ENCODE data around the gene ZBTB49. TPM values are rescaled to one million over a fixed set of nuclear protein-coding genes. Genes with fewer than 3 reads are reported as not detected.
"Not testable (repeated sequence)": the region's sequence is repeated elsewhere in the genome, so short reads cannot be mapped to it uniquely, and the experiment has no call there.

The ZBTB49 gene
- 1 to 10 TPM; 4.9 to 7.4 TPM for total RNA-seq
- 1 to 10 TPM; 1.4 to 4.8 TPM for polyA plus RNA-seq
- long read RNA-seq, donor 1, partial matches to known transcripts: 2 of 11 reads
- long read RNA-seq, donor 1, other reads (novel, unspliced or antisense): 8 of 11 reads
- long read RNA-seq, donor 2, partial matches to known transcripts: 0 of 3 reads
- long read RNA-seq, donor 2, other reads (novel, unspliced or antisense): 2 of 3 reads

- Histone ChIP-seq H3K36me3 (ENCODE audit: control insufficient read depth in 1 of 2, insufficient read depth in 2 of 2, low read length in 1 of 2) (peaks cover 1 to 2% of the 10 kb centered on the region in 2 donors), H3K9me3 (ENCODE audit: control insufficient read depth, low read length) (no peaks in the 10 kb centered on the region), H3K27me3 (ENCODE audit: control insufficient read depth in 1 of 2, insufficient read depth in 2 of 2, low read length in 1 of 2) (no peaks in the 10 kb centered on the region), H3K4me1 (ENCODE audit: control insufficient read depth in 1 of 2, insufficient read depth in 2 of 2, low read length in 2 of 2) (peaks cover 0 to 6% of the 10 kb centered on the region in 2 donors), H3K27ac (ENCODE audit: low read depth in 1 of 2, low read length in 2 of 2) (peak within 1 kb of the TSS in 1 of 2 donors; percentile 15), H3K4me3 (ENCODE audit: low read length in 2 of 2) (peak within 1 kb of the TSS; percentile 82 to 84)
- WGBS, 2 donors: 0% methylated on average over 66 to 77 of the region's 77 CpGs
- intact Hi-C loops (cut with DNase I): loop anchor here in 1 of 2 donors (1.0 kb wide), 1 partner anchor 42 kb away; the partner anchor contains the start of gene TMEM128
- DNase-seq (peak; percentile 96 to 98), ATAC-seq (ENCODE audit: low FRiP score) (peak; percentile 98)
Observed at GRCh38 chr4:4289941-4290850, at the start of gene ZBTB49, which contains the start of gene LYAR. TSS of gene ZBTB49 (plus strand) at chr4:4290251. CDS start at chr4:4299946, 9,695 bp downstream. TSS of gene LYAR (minus strand) at chr4:4290154. CDS start at chr4:4283742, 6,412 bp downstream.

DNA sequence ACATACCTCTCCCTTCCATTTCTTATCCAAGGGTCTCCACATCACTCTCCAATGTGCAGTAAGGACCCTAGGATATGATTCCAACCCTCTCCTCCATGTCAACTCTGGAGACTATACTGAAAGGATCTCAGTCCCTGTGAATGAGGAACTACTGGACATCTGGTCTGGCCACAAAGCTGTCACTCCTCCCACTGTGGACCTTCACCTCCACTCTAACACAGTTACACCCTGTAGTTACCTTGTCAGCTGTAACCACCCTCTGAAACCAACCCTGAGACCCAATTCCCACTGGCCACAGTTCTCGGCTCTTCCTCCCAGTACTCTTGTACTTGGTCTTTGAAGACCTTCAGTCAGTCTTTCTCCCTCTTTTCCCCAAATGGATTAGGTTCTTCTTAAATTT is 44.9 kb upstream of the ZBTB49 start:
- Histone ChIP-seq H3K27ac (ENCODE audit: low read depth in 1 of 2, low read length in 2 of 2) (no peak overlapping the region), H3K36me3 (ENCODE audit: control insufficient read depth in 1 of 2, insufficient read depth in 2 of 2, low read length in 1 of 2) (peaks cover 0 to 4% of the 10 kb centered on the region in 2 donors)
- intact Hi-C loops (cut with DNase I): loop anchor here in 1 of 2 donors (5.0 kb wide), 1 partner anchor 297 kb away; the partner anchor contains the start of gene STX18

GRCh38 chr4:4247696-4248028 is 42.4 kb upstream of the ZBTB49 start:
- H3K27ac ChIP-seq (ENCODE audit: low read depth in 1 of 2, low read length in 2 of 2): peak overlapping the region; percentile 46 to 76
- intact Hi-C loops (cut with DNase I): loop anchor here in 1 of 2 donors (1.0 to 5.0 kb wide), 2 partner anchors 43 to 295 kb away; partner anchors contain the start of genes LYAR, STX18 and ZBTB49
- H3K4me1 ChIP-seq (ENCODE audit: control insufficient read depth in 1 of 2, insufficient read depth in 2 of 2, low read length in 2 of 2): no peaks in the 10 kb centered on the region
- H3K27me3 ChIP-seq (ENCODE audit: control insufficient read depth in 1 of 2, insufficient read depth in 2 of 2, low read length in 1 of 2): no peaks in the 10 kb centered on the region
- no peaks in the 10 kb centered on the region for H3K9me3 ChIP-seq (ENCODE audit: control insufficient read depth, low read length)
- peak overlapping the region; percentile 69 to 94 for H3K4me3 ChIP-seq (ENCODE audit: low read length in 2 of 2)
- DNase-seq: no peak
- 0 to 1% methylated on average over 12 of the region's 12 CpGs for WGBS, 2 donors
- no peak for ATAC-seq (ENCODE audit: low FRiP score)
- H3K36me3 ChIP-seq (ENCODE audit: control insufficient read depth in 1 of 2, insufficient read depth in 2 of 2, low read length in 1 of 2): peaks cover 0 to 4% of the 10 kb centered on the region in 2 donors

More for the DNA sequence above, 44.9 kb upstream of the ZBTB49 start:
- WGBS, 2 donors: 93 to 98% methylated on average over 1 of the region's 1 CpG
- no peak for ATAC-seq (ENCODE audit: low FRiP score)
- no peaks in the 10 kb centered on the region for H3K4me1 ChIP-seq (ENCODE audit: control insufficient read depth in 1 of 2, insufficient read depth in 2 of 2, low read length in 2 of 2)
- no peak overlapping the region for H3K4me3 ChIP-seq (ENCODE audit: low read length in 2 of 2)
- no peaks in the 10 kb centered on the region for H3K9me3 ChIP-seq (ENCODE audit: control insufficient read depth, low read length)
- no peak for DNase-seq
- H3K27me3 ChIP-seq (ENCODE audit: control insufficient read depth in 1 of 2, insufficient read depth in 2 of 2, low read length in 1 of 2): no peaks in the 10 kb centered on the region

- Histone ChIP-seq H3K4me3 (ENCODE audit: low read length in 2 of 2) (peak within 1 kb of the TSS; percentile 69 to 94), H3K36me3 (ENCODE audit: control insufficient read depth in 1 of 2, insufficient read depth in 2 of 2, low read length in 1 of 2) (peaks cover 0 to 4% of the 10 kb centered on the region in 2 donors), H3K9me3 (ENCODE audit: control insufficient read depth, low read length) (no peaks in the 10 kb centered on the region), H3K4me1 (ENCODE audit: control insufficient read depth in 1 of 2, insufficient read depth in 2 of 2, low read length in 2 of 2) (no peaks in the 10 kb centered on the region), H3K27me3 (ENCODE audit: control insufficient read depth in 1 of 2, insufficient read depth in 2 of 2, low read length in 1 of 2) (no peaks in the 10 kb centered on the region), H3K27ac (ENCODE audit: low read depth in 1 of 2, low read length in 2 of 2) (peak within 1 kb of the TSS; percentile 76 to 96)
- DNase-seq: peak; percentile 95 to 97
- peak; percentile 97 for ATAC-seq (ENCODE audit: low FRiP score)
- WGBS, 2 donors: 1% methylated on average over 62 of the region's 62 CpGs
- intact Hi-C loops (cut with DNase I): loop anchor here in 1 of 2 donors (1.0 to 5.0 kb wide), 2 partner anchors 42 to 294 kb away; partner anchors contain the start of genes LYAR, STX18 and ZBTB49
Observed at GRCh38 chr4:4248029-4248884, 41.8 kb upstream of the ZBTB49 start, which contains the start of gene TMEM128. TSS of gene TMEM128 (minus strand) at chr4:4248223. CDS start at chr4:4248202, 21 bp downstream.

- H3K9me3 ChIP-seq (ENCODE audit: control insufficient read depth, low read length): no peaks in the 10 kb centered on the region
- no peak for DNase-seq
- peak overlapping the region; percentile 69 to 72 for H3K4me3 ChIP-seq (ENCODE audit: low read length in 2 of 2)
- no peaks in the 10 kb centered on the region for H3K27me3 ChIP-seq (ENCODE audit: control insufficient read depth in 1 of 2, insufficient read depth in 2 of 2, low read length in 1 of 2)
- peaks cover 0 to 4% of the 10 kb centered on the region in 2 donors for H3K36me3 ChIP-seq (ENCODE audit: control insufficient read depth in 1 of 2, insufficient read depth in 2 of 2, low read length in 1 of 2)
- peak overlapping the region; percentile 76 to 96 for H3K27ac ChIP-seq (ENCODE audit: low read depth in 1 of 2, low read length in 2 of 2)
- ATAC-seq (ENCODE audit: low FRiP score): no peak
- no peaks in the 10 kb centered on the region for H3K4me1 ChIP-seq (ENCODE audit: control insufficient read depth in 1 of 2, insufficient read depth in 2 of 2, low read length in 2 of 2)
- intact Hi-C loops (cut with DNase I): loop anchor here in 1 of 2 donors (1.0 to 5.0 kb wide), 2 partner anchors 41 to 293 kb away; partner anchors contain the start of genes LYAR, STX18 and ZBTB49
- WGBS, 2 donors: 9 to 14% methylated on average over 10 of the region's 10 CpGs
Observed at GRCh38 chr4:4248885-4249203, 41.2 kb upstream of the ZBTB49 start.

DNA sequence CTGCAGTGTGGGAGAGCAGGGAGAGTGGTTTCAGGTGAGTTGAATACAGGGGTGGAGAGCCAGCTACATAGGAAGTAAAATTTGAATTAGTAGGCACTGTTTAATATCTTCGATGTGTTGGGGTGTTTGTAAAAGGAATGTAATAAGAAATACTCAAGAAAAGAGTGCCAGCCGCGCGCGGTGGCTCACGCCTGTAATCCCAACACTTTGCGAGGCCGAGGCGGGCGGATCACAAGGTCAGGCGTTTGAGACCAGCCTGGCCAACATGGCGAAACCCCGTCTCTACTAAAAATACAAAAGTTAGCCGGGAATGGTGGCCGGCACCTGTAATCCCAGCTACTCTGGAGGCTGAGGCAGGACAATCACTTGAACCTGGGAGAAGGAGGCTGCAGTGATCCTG is 40.7 kb upstream of the ZBTB49 start:
- H3K4me1 ChIP-seq (ENCODE audit: control insufficient read depth in 1 of 2, insufficient read depth in 2 of 2, low read length in 2 of 2); H3K27ac ChIP-seq (ENCODE audit: low read depth in 1 of 2, low read length in 2 of 2); H3K9me3 ChIP-seq (ENCODE audit: control insufficient read depth, low read length); DNase-seq; H3K27me3 ChIP-seq (ENCODE audit: control insufficient read depth in 1 of 2, insufficient read depth in 2 of 2, low read length in 1 of 2); ATAC-seq (ENCODE audit: low FRiP score); H3K4me3 ChIP-seq (ENCODE audit: low read length in 2 of 2); H3K36me3 ChIP-seq (ENCODE audit: control insufficient read depth in 1 of 2, insufficient read depth in 2 of 2, low read length in 1 of 2): not testable (repeated sequence)
- 93 to 95% methylated on average over 15 of the region's 15 CpGs for WGBS, 2 donors
- intact Hi-C loops (cut with DNase I): loop anchor here in 1 of 2 donors (5.0 kb wide), 1 partner anchor 293 kb away; the partner anchor contains the start of gene STX18

DNA sequence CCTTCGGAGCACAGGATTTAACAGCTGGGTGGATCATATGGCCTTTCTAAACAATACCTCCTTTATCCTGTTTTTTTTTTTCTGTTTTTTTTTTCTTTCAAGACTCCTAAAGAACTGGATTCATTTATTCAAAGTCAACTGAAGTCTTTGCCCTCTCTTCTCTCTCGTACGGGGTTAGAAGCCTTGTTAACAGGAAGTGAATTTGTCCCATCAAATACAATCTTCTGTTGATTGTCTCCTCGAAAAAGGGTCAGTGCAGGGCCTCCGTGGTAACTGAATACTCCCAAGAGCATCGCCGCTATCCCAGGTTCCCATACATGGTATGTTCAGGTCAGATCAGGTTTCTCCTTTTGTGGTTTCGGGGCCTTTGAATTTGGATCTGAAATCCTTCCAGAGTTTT is 40.2 kb upstream of the ZBTB49 start:
- intact Hi-C loops (cut with DNase I): loop anchor here in 1 of 2 donors (5.0 kb wide), 2 partner anchors 87 to 292 kb away; partner anchors contain the start of gene STX18
- Histone ChIP-seq H3K27me3 (ENCODE audit: control insufficient read depth in 1 of 2, insufficient read depth in 2 of 2, low read length in 1 of 2) (no peaks in the 10 kb centered on the region), H3K36me3 (ENCODE audit: control insufficient read depth in 1 of 2, insufficient read depth in 2 of 2, low read length in 1 of 2) (peaks cover 0 to 4% of the 10 kb centered on the region in 2 donors), H3K4me3 (ENCODE audit: low read length in 2 of 2) (no peak overlapping the region), H3K27ac (ENCODE audit: low read depth in 1 of 2, low read length in 2 of 2) (no peak overlapping the region), H3K9me3 (ENCODE audit: control insufficient read depth, low read length) (no peaks in the 10 kb centered on the region), H3K4me1 (ENCODE audit: control insufficient read depth in 1 of 2, insufficient read depth in 2 of 2, low read length in 2 of 2) (no peaks in the 10 kb centered on the region)
- DNase-seq (no peak), ATAC-seq (ENCODE audit: low FRiP score) (no peak)
- WGBS, 2 donors: 81 to 82% methylated on average over 8 of the region's 8 CpGs

DNA sequence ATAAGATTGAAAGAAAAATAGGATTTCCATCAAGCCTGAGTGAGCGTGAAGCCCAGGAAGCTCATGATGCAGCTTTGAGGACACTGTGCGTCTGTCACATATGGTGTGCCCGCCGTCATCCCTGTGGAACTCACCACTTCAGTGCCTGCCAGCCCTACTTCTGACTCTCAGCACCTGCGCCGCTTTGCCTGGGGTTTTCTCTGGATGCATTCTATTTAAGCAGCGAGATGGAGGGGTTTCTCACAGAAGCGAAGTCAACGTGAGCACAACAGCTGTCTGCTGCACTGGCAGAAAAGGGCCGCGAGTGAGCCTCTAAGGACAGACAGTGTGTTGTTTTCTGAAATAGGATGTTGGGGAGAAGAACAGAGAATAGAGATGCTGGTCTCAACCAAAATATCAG is 35.9 kb upstream of the ZBTB49 start:
- 80 to 83% methylated on average over 11 of the region's 11 CpGs for WGBS, 2 donors
- intact Hi-C loops (cut with DNase I): loop anchor here in 1 of 2 donors (5.0 kb wide), 1 partner anchor 83 kb away; no protein-coding TSS in a partner anchor
- DNase-seq: no peak
- H3K4me1 ChIP-seq (ENCODE audit: control insufficient read depth in 1 of 2, insufficient read depth in 2 of 2, low read length in 2 of 2): no peaks in the 10 kb centered on the region
- no peaks in the 10 kb centered on the region for H3K36me3 ChIP-seq (ENCODE audit: control insufficient read depth in 1 of 2, insufficient read depth in 2 of 2, low read length in 1 of 2)
- ATAC-seq (ENCODE audit: low FRiP score): no peak
- H3K27ac ChIP-seq (ENCODE audit: low read depth in 1 of 2, low read length in 2 of 2): no peak overlapping the region
- H3K9me3 ChIP-seq (ENCODE audit: control insufficient read depth, low read length): no peaks in the 10 kb centered on the region
- H3K4me3 ChIP-seq (ENCODE audit: low read length in 2 of 2): no peak overlapping the region
- H3K27me3 ChIP-seq (ENCODE audit: control insufficient read depth in 1 of 2, insufficient read depth in 2 of 2, low read length in 1 of 2): no peaks in the 10 kb centered on the region
